PC-9 (cell line): ENCODE results near the gene TNFRSF12A. TPM values are rescaled to one million over a fixed set of nuclear protein-coding genes. Genes with fewer than 3 reads are reported as not detected.

Experiments used
- BruUV-seq: library from RNA; stranded (reverse); fragments of 400-500 nt; replicated peaks from 2 replicates; lab custom pipeline; 2021; lab: Mats Ljungman, UMichigan
- CTCF ChIA-PET: fragments of 300-600 bp; sonication (Branson Sonifier 250); formaldehyde crosslinking; loops from one replicate; lab custom pipeline; 2022; ENCODE audit warnings: antibody characterized with exemption; lab: Charles Lee
- POLR2A ChIA-PET: fragments of 300-600 bp; sonication (Branson Sonifier 250); formaldehyde crosslinking; loops from one replicate; lab custom pipeline; 2022; ENCODE audit warnings: antibody characterized with exemption; ENCODE audit not compliant: unreplicated experiment; lab: Charles Lee
- DNase-seq, 2 experiments: peaks; one replicate each; pipeline versions ENCODE4 v3.0.0 to v3.0.0-alpha.2; 2015 to 2022; ENCODE audit warnings: mixed read lengths in 1 of 2
- H2AFZ ChIP-seq: fragments of 200-600 bp; sonication (generic); 2 replicates; pipeline ENCODE4 v1.8.1; 2017; ENCODE audit warnings: antibody characterized with exemption
- H3F3A ChIP-seq: fragments of 200-600 bp; sonication (generic); 2 replicates; pipeline ENCODE4 v1.8.1; 2017; ENCODE audit warnings: antibody characterized with exemption, mild to moderate bottlenecking, low read depth; ENCODE audit not compliant: insufficient read depth
- H3K27ac ChIP-seq: fragments of 200-600 bp; sonication (generic); 2 replicates; pipeline ENCODE4 v1.6.1; 2016; ENCODE audit warnings: mixed run types
- H3K27me3 ChIP-seq: fragments of 200-600 bp; sonication (generic); 2 replicates; pipeline ENCODE4 v1.6.1; 2016; ENCODE audit warnings: low read depth, mixed run types; ENCODE audit not compliant: insufficient read depth
- H3K36me3 ChIP-seq: fragments of 200-600 bp; sonication (generic); 2 replicates; pipeline ENCODE4 v1.6.1; 2016; ENCODE audit warnings: low read depth, mixed run types
- H3K4me1 ChIP-seq: fragments of 200-600 bp; sonication (generic); replicated peaks from 2 replicates; pipeline ENCODE4 v1.6.1; 2016; ENCODE audit warnings: mixed run types; ENCODE audit not compliant: insufficient read depth
- H3K4me2 ChIP-seq: fragments of 200-600 bp; sonication (generic); 2 replicates; pipeline ENCODE4 v1.6.1; 2017; ENCODE audit warnings: mixed run types
- H3K4me3 ChIP-seq: fragments of 200-600 bp; sonication (generic); 2 replicates; pipeline ENCODE4 v1.6.1; 2016; ENCODE audit warnings: mixed run types
- H3K79me2 ChIP-seq: fragments of 200-600 bp; sonication (generic); 2 replicates; pipeline ENCODE4 v1.6.1; 2017; ENCODE audit warnings: low read depth, mixed run types
- H3K9me2 ChIP-seq: fragments of 200-600 bp; sonication (generic); 2 replicates; pipeline ENCODE4 v1.8.1; 2017; ENCODE audit warnings: mild to moderate bottlenecking; ENCODE audit not compliant: insufficient read depth
- H3K9me3 ChIP-seq: fragments of 200-600 bp; sonication (generic); 2 replicates; pipeline ENCODE4 v1.8.1; 2016; ENCODE audit warnings: low read depth; ENCODE audit not compliant: insufficient read depth
- H4K20me1 ChIP-seq: fragments of 200-600 bp; sonication (generic); 2 replicates; pipeline ENCODE4 v1.8.1; 2017; ENCODE audit not compliant: insufficient read depth
- EZH2 ChIP-seq: fragments of 200-600 bp; sonication (generic); IDR thresholded peaks from 2 replicates; pipeline ENCODE4 v1.8.0; 2017; ENCODE audit warnings: antibody characterized with exemption, low read depth
- intact Hi-C: fragments of 100-400 bp; cut with micrococcal nuclease; formaldehyde crosslinking; loops from one replicate; pipeline ENCODE4 v1.10.0; 2022; ENCODE audit not compliant: unreplicated experiment
- total RNA-seq: library from RNA; stranded (reverse); gene quantifications from 2 replicates; pipeline ENCODE4 v1.2.3, GENCODE V29; 2021
- TF ChIP-seq, protein P1 (sequence below): fragments of 200-600 bp; sonication (generic); conservative IDR thresholded peaks from 2 replicates; pipeline ENCODE4 v1.6.1; 2017; ENCODE audit warnings: mixed run types, antibody characterized with exemption, mild to moderate bottlenecking, moderate library complexity

Gene TNFRSF12A
- total RNA-seq, 1 experiment from 2014 or later: 226 TPM

DNA sequence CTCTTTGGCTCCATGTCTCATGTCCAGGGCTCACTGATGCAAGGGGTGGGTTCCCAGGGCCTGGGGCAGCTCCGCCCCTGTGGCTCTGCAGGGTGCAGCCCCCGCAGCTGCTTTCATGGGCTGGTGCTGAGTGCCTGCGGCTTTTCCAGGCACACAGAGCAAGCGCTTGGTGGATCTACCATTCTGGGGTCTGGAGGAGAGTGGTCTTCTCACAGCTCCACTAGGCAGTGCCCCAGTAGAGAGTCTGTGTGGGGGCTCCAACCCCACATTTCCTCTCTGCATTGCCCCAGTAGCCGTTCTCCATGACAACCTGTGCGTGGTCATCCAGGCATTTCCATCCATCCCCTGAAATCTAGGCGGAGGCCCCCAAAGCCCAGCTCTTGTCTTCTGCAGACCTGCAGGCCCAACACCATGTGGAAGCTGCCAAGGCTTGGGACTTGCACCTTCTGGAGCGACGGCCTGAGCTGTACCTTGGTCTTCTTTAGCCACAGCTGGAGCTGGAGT lies 50.5 kb downstream of the TNFRSF12A start:
- no peak for DNase-seq
- Histone ChIP-seq H3K4me3 (no peak overlapping the region), H2AFZ (no peak overlapping the region), H3K27ac (no peak overlapping the region), H3K79me2 (no peaks in the 10 kb centered on the region), H3K27me3 (no peaks in the 10 kb centered on the region), H3F3A (no peaks in the 10 kb centered on the region), H3K36me3 (no peaks in the 10 kb centered on the region), H3K9me3 (no peaks in the 10 kb centered on the region), H3K4me1 (peaks cover 12% of the 10 kb centered on the region), H3K4me2 (no peak overlapping the region), H4K20me1 (no peaks in the 10 kb centered on the region), H3K9me2 (no peaks in the 10 kb centered on the region)
- TF ChIP-seq, protein P1, sequence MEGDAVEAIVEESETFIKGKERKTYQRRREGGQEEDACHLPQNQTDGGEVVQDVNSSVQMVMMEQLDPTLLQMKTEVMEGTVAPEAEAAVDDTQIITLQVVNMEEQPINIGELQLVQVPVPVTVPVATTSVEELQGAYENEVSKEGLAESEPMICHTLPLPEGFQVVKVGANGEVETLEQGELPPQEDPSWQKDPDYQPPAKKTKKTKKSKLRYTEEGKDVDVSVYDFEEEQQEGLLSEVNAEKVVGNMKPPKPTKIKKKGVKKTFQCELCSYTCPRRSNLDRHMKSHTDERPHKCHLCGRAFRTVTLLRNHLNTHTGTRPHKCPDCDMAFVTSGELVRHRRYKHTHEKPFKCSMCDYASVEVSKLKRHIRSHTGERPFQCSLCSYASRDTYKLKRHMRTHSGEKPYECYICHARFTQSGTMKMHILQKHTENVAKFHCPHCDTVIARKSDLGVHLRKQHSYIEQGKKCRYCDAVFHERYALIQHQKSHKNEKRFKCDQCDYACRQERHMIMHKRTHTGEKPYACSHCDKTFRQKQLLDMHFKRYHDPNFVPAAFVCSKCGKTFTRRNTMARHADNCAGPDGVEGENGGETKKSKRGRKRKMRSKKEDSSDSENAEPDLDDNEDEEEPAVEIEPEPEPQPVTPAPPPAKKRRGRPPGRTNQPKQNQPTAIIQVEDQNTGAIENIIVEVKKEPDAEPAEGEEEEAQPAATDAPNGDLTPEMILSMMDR: no peak
- no peak for TF ChIP-seq EZH2
- CTCF ChIA-PET: no interaction called here
- POLR2A ChIA-PET: no interaction called here
- intact Hi-C loops: no loop called here
- no TSS peak for BruUV-seq

DNA sequence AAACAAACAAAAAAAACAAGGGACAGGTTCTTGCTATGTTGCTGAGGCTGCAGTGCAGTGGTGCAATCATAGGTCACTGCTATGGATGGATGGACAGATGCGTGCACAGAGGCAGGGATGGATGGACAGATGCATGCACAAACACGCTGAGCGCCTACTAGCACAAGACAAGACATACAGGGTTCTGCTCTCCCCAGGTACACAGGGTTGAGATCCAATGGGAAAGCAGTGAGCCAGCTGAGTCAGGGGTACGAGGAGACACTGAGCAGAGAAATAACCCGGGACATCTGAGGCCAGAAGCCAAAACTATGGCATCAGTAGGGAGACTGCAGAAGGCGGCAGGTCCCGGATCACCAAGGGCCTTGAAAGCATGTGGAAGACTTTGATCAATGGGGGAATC lies 51.5 kb downstream of the TNFRSF12A start:
- no peak overlapping the region for H3K4me3 ChIP-seq
- no peaks in the 10 kb centered on the region for H4K20me1 ChIP-seq
- H3K9me3 ChIP-seq: no peaks in the 10 kb centered on the region
- POLR2A ChIA-PET: no interaction called here
- DNase-seq: no peak
- H3K27ac ChIP-seq: no peak overlapping the region
- BruUV-seq: no TSS peak
- H2AFZ ChIP-seq: no peak overlapping the region
- CTCF ChIA-PET: no interaction called here
- peaks cover 12% of the 10 kb centered on the region for H3K4me1 ChIP-seq
- H3K4me2 ChIP-seq: no peak overlapping the region
- no peaks in the 10 kb centered on the region for H3K9me2 ChIP-seq
- H3F3A ChIP-seq: no peaks in the 10 kb centered on the region
- H3K36me3 ChIP-seq: no peaks in the 10 kb centered on the region
- H3K27me3 ChIP-seq: no peaks in the 10 kb centered on the region
- TF ChIP-seq, protein P1: no peak
- no peak for TF ChIP-seq EZH2
- H3K79me2 ChIP-seq: no peaks in the 10 kb centered on the region
- intact Hi-C loops: no loop called here

Other genes starting within 250 kb of the TNFRSF12A start
- gene ELOB, start 243.1 kb upstream of the TNFRSF12A start, total RNA-seq: 259 and 401 TPM in 2 replicates
- gene PRSS33, start 232.8 kb upstream of the TNFRSF12A start, total RNA-seq: 0.23 and 0.33 TPM in 2 replicates
- gene PRSS41, start 221.9 kb upstream of the TNFRSF12A start, total RNA-seq: not detected in 2 replicates
- 61.2 and 77.4 TPM in 2 replicates for gene PRSS21, start 203.1 kb upstream of the TNFRSF12A start, total RNA-seq
- gene ZG16B, start 190.1 kb upstream of the TNFRSF12A start, total RNA-seq: 19.9 and 23.4 TPM in 2 replicates
- gene PRSS22, start 162.2 kb upstream of the TNFRSF12A start, total RNA-seq: 98.2 and 99.7 TPM in 2 replicates
- 41.5 and 50.1 TPM in 2 replicates for gene FLYWCH2, start 137.2 kb upstream of the TNFRSF12A start, total RNA-seq
- gene FLYWCH1, start 108.4 kb upstream of the TNFRSF12A start, total RNA-seq: 79.9 and 84.8 TPM in 2 replicates
- 8.4 and 16.2 TPM in 2 replicates for gene KREMEN2, start 56.1 kb upstream of the TNFRSF12A start, total RNA-seq
- 33.6 and 40.7 TPM in 2 replicates for gene PAQR4, start 51.0 kb upstream of the TNFRSF12A start, total RNA-seq
- 105 and 112 TPM in 2 replicates for gene PKMYT1, start 39.9 kb upstream of the TNFRSF12A start, total RNA-seq
- gene CLDN9, start 7.4 kb upstream of the TNFRSF12A start, total RNA-seq: 14.3 and 16.4 TPM in 2 replicates
- gene CLDN6, start 2.2 kb upstream of the TNFRSF12A start, total RNA-seq: 0.26 and 0.38 TPM in 2 replicates
- 118 and 186 TPM in 2 replicates for gene HCFC1R1, start 3.6 kb downstream of the TNFRSF12A start, total RNA-seq
- gene THOC6, start 3.7 kb downstream of the TNFRSF12A start, total RNA-seq: 69.9 and 109 TPM in 2 replicates
- 57.9 and 68.7 TPM in 2 replicates for gene BICDL2, start 16.6 kb downstream of the TNFRSF12A start, total RNA-seq
- 0.28 and 0.83 TPM in 2 replicates for gene MMP25, start 26.2 kb downstream of the TNFRSF12A start, total RNA-seq
- 1.5 and 2.2 TPM in 2 replicates for gene IL32, start 45.3 kb downstream of the TNFRSF12A start, total RNA-seq
- 0.23 TPM in 1 of 2 replicates, not detected in the other for gene ZSCAN10, start 78.9 kb downstream of the TNFRSF12A start, total RNA-seq
- 17.4 and 18.0 TPM in 2 replicates for gene ZNF205, start 92.2 kb downstream of the TNFRSF12A start, total RNA-seq
- 15.9 and 17.7 TPM in 2 replicates for gene ZNF213, start 114.7 kb downstream of the TNFRSF12A start, total RNA-seq
- 1.2 and 1.4 TPM in 2 replicates for gene OR1F1, start 167.8 kb downstream of the TNFRSF12A start, total RNA-seq
- gene ZNF200, start 214.8 kb downstream of the TNFRSF12A start, total RNA-seq: 12.1 and 13.2 TPM in 2 replicates
- not detected in 2 replicates for gene MEFV, start 236.3 kb downstream of the TNFRSF12A start, total RNA-seq